GM18909 (cell line): ENCODE results near the gene E2F1.
"Not testable (repeated sequence)": the region's sequence is repeated elsewhere in the genome, so short reads cannot be mapped to it uniquely, and the experiment has no call there.

Source experiments
- ATAC-seq: cut with Tn5 transposase; IDR thresholded peaks from one replicate; pipeline ENCODE4 v1.9.1; 2021; ENCODE audit warnings: mild to moderate bottlenecking; ENCODE audit not compliant: unreplicated experiment, poor library complexity

Gene E2F1

DNA sequence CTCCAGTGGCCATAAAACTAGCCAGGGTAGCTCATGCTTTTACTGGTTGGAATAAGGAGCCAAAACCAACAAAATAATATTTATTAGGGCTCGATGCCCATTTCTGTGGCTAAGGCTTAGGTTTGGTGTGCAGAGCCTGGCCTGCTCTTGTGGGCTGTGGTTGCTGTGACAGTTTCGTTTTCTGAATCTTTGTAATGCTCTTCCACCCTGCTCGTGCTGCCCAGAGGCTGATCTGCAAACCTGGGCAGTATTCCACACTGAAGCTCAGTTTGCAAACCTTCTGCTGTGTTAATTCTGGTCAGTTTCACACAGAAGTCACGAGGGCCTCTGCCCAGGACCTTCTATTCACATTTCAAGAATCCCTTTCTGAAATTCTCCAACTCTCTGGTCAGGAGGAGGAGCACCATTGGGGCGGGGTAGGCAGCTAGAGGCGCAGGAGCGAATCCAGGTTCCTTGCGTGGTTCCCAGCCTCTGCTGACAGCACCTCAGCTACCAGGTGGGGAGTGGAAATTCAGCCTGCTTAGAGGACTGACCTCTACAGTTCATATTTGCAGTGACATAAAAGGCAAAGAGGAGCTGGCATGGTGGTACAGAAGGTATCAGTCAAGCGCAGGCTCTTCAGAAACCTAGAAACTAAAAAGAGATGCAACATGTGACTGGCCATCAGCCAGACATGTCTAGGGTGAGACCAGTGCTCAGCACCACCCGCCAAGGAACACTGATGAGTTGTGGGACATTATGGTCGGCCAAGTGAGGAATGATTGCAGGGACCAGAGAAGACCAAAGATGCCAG, 38.4 kb downstream of the E2F1 start:
- ATAC-seq = peak; percentile 66

GRCh38 chr20:33646959-33647602, 39.1 kb downstream of the E2F1 start:
- not testable (repeated sequence) for ATAC-seq

- no peak for ATAC-seq
Observed at GRCh38 chr20:33646191-33646590, 40.0 kb downstream of the E2F1 start.

DNA sequence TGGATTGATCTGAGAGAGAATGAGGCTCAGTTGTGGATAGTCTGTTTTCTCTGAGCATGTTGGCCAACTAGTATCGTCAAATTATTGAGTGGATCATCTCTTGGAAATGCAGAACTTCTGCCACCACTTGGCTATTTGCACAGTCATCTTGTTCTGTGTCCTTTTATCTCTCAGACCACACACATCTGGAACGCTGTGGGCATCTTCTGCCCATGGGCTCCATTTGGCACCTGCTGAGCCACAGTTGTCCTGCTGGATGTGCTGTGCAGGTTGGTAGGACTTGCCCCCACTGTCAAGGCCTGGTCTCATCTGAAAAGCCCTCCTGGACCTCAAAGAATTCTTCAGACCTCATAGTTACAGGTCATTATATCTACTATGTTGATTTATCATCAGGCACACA, 40.8 kb downstream of the E2F1 start:
- no peak for ATAC-seq

DNA sequence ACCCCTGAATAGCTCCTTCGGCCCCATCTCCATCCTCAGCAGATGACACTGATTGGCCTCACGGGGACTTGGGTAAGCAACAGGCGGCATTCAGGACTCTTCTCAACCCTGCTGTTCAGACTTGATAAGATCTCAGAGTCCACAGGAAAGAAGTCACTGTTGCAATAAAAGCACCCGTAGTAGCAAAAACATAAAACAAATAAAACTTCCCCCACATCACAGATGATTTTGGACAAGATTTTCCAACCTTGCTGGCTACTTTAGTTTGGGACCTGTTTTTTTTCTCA, 41.2 kb downstream of the E2F1 start:
- no peak for ATAC-seq

DNA sequence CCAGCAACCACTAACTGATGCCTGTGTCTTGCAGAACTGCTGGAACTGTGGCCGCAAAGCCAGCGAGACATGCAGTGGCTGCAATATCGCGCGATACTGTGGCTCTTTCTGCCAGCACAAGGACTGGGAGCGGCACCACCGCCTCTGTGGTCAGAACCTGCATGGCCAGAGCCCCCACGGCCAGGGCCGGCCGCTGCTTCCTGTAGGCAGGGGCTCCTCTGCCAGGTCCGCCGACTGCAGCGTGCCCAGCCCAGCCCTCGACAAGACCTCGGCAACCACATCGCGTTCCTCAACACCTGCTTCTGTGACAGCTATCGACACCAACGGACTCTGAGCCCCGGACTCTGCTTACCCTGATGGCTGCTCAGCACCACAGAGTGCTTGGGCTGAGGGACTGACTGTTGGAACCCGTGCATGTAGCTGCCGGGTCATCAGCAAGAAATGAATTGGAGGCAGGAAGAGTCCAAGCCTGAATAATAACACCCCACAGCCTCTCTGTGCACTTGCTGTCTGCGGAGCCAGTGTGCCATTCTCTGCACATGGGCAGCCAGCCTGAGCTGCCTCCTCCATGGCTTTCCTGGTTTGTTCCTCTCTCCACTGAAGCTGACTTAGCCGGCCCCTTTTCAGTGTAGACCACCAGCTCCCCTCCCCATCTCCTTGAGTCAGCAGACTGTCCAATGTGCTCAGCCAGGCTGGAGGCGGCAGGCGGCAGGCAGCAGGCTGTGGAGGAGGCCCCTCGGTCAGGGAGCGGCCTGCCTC, 41.7 kb downstream of the E2F1 start:
- no peak for ATAC-seq

DNA sequence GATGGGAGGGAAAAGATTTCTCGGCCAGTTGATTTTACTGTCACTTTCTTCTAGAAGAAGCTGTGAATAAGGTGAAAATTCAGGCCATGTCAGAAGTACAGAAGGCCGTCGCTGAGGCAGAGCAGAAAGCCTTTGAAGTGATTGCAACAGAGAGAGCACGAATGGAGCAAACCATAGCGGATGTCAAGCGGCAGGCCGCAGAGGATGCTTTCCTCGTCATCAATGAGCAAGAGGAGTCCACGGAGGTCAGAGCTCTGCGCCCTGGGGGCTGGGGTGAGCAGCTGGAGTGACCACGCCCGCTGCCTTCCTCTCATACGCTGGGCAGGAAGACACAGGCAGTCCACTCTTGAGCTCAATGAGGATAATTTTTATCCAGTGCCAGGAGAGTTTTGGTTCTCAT, 45.9 kb downstream of the E2F1 start:
- ATAC-seq = no peak

GRCh38 chr20:33636776-33637175, 49.4 kb downstream of the E2F1 start:
- ATAC-seq = no peak

- no peak for ATAC-seq
Observed at GRCh38 chr20:33635341-33635740, 50.8 kb downstream of the E2F1 start.

GRCh38 chr20:33631910-33632309, 54.3 kb downstream of the E2F1 start:
- not testable (repeated sequence) for ATAC-seq

DNA sequence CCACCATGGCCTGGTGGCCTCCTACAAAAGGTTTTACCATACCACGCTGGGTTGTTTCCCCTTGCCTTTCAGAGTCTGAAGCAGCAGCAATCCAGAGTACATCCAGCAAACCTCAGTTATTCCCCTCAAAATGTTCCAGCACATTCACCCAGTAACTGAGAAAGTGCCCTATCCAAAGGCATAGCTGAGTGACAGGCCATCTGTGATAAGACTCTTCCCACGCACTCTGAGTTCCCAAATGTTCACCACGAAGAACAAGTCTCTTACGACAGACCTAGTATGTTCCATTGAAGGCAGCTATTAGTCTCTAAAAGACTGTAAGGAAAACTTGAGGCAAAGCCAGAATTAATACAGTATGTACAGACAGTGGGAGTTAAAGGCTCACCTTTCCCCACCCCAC, 55.7 kb downstream of the E2F1 start:
- ATAC-seq = no peak

DNA sequence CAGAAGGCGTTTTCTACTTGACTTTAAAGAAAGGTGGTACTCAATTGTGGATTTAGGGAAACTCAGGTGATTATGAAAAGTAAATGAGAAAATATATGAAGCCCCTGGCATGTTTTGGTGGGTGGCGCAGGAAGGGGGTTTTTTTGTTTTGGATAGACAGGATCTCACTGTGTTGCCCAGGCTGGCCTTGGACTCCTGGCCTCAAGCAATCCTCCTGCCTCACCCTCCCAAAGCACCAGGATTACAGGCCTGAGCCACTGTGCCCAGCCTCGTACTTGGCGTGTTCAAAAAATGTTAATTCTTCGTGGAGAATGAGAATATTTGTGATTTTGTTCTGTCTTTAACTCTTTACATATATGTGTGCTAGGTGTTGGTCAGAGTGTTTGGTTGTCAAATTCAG, 56.2 kb downstream of the E2F1 start:
- ATAC-seq = no peak

DNA sequence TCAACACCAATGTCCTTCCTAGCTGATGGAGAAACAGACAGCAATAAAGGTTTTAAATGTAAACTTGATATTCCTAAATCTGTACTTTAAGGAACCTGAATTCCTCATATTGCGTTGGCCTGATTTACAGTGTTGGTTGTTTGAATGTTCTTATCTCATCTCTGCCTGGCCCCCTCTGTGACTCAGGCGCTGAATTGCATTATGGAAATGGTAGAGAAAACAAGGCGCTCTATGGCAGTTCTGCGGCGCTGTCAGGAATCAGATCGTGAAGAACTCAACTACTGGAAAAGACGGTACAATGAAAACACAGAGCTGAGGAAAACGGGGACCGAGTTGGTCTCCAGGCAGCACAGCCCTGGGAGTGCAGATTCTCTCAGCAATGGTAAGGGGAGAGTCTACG, 56.7 kb downstream of the E2F1 start:
- no peak for ATAC-seq

- no peak for ATAC-seq
Observed at GRCh38 chr20:33627577-33628216, 58.5 kb downstream of the E2F1 start.

DNA sequence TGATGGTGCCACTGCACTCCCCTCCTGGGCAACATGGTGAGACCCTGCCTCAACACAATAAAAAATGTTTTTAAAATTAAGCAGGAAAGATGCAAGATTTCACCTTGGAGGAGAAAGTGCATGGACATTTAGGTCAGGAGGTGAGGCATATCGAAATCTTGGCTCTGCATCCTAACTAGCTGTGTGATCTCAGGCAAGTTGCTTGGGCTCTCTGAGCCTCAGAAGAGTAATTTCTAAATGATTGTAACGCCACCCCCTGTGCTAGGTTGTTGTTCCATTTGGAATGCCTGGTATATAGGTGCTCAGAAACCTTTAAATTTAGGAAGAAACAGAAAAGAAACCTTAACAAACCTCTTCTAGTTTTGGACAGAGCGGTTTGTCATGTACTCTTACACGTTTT, 60.0 kb downstream of the E2F1 start:
- ATAC-seq = no peak
